Cardiac muscle cell (in vitro differentiated cells and primary cell): ENCODE measurements around the gene M6PR. TPM values are rescaled to one million over a fixed set of nuclear protein-coding genes. Genes with fewer than 3 reads are reported as not detected.

Experiments
- DNase-seq, 2 donors: peaks; one replicate each; pipeline versions ENCODE4 v3.0.0 to v3.0.0-alpha.2; 2010 to 2017; ENCODE audit warnings: low read depth in 1 of 2, low spot score in 1 of 2
- H3K27ac ChIP-seq: fragments of 200-600 bp; sonication (generic); 2 replicates; pipeline ENCODE4 v1.5.1; 2016
- H3K27me3 ChIP-seq: fragments of 200-600 bp; sonication (generic); 2 replicates; pipeline ENCODE4 v1.6.0; 2016; ENCODE audit warnings: control low read depth
- H3K36me3 ChIP-seq: fragments of 200-600 bp; sonication (generic); 2 replicates; pipeline ENCODE4 v1.5.1; 2016; ENCODE audit warnings: control low read depth
- H3K4me1 ChIP-seq: fragments of 200-600 bp; sonication (generic); 2 replicates; pipeline ENCODE4 v1.8.1; 2017; ENCODE audit warnings: low read depth, mild to moderate bottlenecking, mixed run types
- H3K4me3 ChIP-seq: fragments of 200-600 bp; sonication (generic); 2 replicates; pipeline ENCODE4 v1.5.1; 2016; ENCODE audit warnings: mild to moderate bottlenecking
- H3K9me3 ChIP-seq: fragments of 200-600 bp; sonication (generic); 2 replicates; pipeline ENCODE4 v1.5.1; 2017; ENCODE audit warnings: low read depth, mild to moderate bottlenecking, control low read depth
- CTCF ChIP-seq: IDR thresholded peaks from 2 replicates; pipeline ENCODE4 v1.5.1; 2012; ENCODE audit warnings: low read depth, mild to moderate bottlenecking, low read length
- polyA plus RNA-seq: library from polyadenylated mRNA; unstranded; fragments of >200 nt; fragmentation: Nextera tagmentation; extraction: Ambion mirVana; gene quantifications from 2 replicates; pipeline ENCODE4 v1.2.1, GENCODE V29; 2016
- total RNA-seq: library from RNA; depleted of rRNA; stranded (reverse); fragments of >200 nt; gene quantifications from 2 replicates; pipeline ENCODE4 v1.2.3, GENCODE V29; 2016

Gene M6PR
- total and polyA plus RNA-seq, 2 experiments from 2014 or later, result 91.2 to 108 TPM

GRCh38 chr12:8991371-8992345 is 42.2 kb upstream of the M6PR start:
- TF ChIP-seq CTCF, result no peak
- Histone ChIP-seq H3K27ac (no peak overlapping the region), H3K9me3 (no peaks in the 10 kb centered on the region), H3K4me3 (no peak overlapping the region), H3K36me3 (no peaks in the 10 kb centered on the region), H3K27me3 (no peaks in the 10 kb centered on the region), H3K4me1 (no peaks in the 10 kb centered on the region)
- DNase-seq, result no peak

- Histone ChIP-seq H3K27me3 (no peaks in the 10 kb centered on the region), H3K27ac (no peak within 1 kb of the TSS), H3K36me3 (no peaks in the 10 kb centered on the region), H3K4me3 (no peak within 1 kb of the TSS), H3K9me3 (no peaks in the 10 kb centered on the region), H3K4me1 (no peaks in the 10 kb centered on the region)
- no peak for DNase-seq
- TF ChIP-seq CTCF, result no peak
Measured at GRCh38 chr12:8989413-8989812, 40.0 kb upstream of the M6PR start, which contains the start of gene KLRG1. Gene KLRG1, plus strand, starts transcription at chr12:8989546. Its CDS starts 90 bp downstream, at chr12:8989636.

GRCh38 chr12:8987685-8988084 is 38.2 kb upstream of the M6PR start:
- Histone ChIP-seq H3K27ac (no peak overlapping the region), H3K4me3 (no peak overlapping the region), H3K27me3 (no peaks in the 10 kb centered on the region), H3K36me3 (no peaks in the 10 kb centered on the region), H3K4me1 (no peaks in the 10 kb centered on the region), H3K9me3 (no peaks in the 10 kb centered on the region)
- DNase-seq, result no peak
- no peak for TF ChIP-seq CTCF

- Histone ChIP-seq H3K9me3 (no peaks in the 10 kb centered on the region), H3K4me3 (no peak overlapping the region), H3K27ac (no peak overlapping the region), H3K27me3 (no peaks in the 10 kb centered on the region), H3K36me3 (no peaks in the 10 kb centered on the region), H3K4me1 (no peaks in the 10 kb centered on the region)
- no peak for DNase-seq
- no peak for TF ChIP-seq CTCF
Measured at GRCh38 chr12:8987163-8987562, 37.7 kb upstream of the M6PR start.

GRCh38 chr12:8985213-8985754 is 35.8 kb upstream of the M6PR start:
- no peak for DNase-seq
- no peak overlapping the region for H3K27ac ChIP-seq
- H3K9me3 ChIP-seq, result no peaks in the 10 kb centered on the region
- no peaks in the 10 kb centered on the region for H3K4me1 ChIP-seq
- H3K27me3 ChIP-seq, result no peaks in the 10 kb centered on the region
- no peak for TF ChIP-seq CTCF
- H3K4me3 ChIP-seq, result no peak overlapping the region
- no peaks in the 10 kb centered on the region for H3K36me3 ChIP-seq
